Smooth muscle cell (in vitro differentiated cells): Measurements from ENCODE around the gene RPH3AL. TPM values are rescaled to one million over a fixed set of nuclear protein-coding genes. Genes with fewer than 3 reads are reported as not detected.

Experiments
- DNase-seq: peaks from one replicate; lab custom pipeline; 2025; ENCODE audit not compliant: unreplicated experiment; lab: John Stamatoyannopoulos, UW
- H2AFZ ChIP-seq: fragments of 200-600 bp; sonication (generic); 2 replicates; pipeline ENCODE4 v1.6.0; 2016; ENCODE audit warnings: antibody characterized with exemption, low read depth, mild to moderate bottlenecking
- H3F3A ChIP-seq: fragments of 200-600 bp; sonication (generic); 2 replicates; pipeline ENCODE4 v1.6.0; 2017; ENCODE audit warnings: antibody characterized with exemption, low read depth
- H3K27ac ChIP-seq: fragments of 200-600 bp; sonication (generic); 2 replicates; pipeline ENCODE4 v1.5.1; 2016; ENCODE audit warnings: low read depth, mild to moderate bottlenecking
- H3K27me3 ChIP-seq: fragments of 200-600 bp; sonication (generic); 2 replicates; pipeline ENCODE4 v1.6.1; 2016; ENCODE audit warnings: low read depth, mild to moderate bottlenecking
- H3K36me3 ChIP-seq: fragments of 200-600 bp; sonication (generic); 2 replicates; pipeline ENCODE4 v1.5.1; 2016; ENCODE audit warnings: low read depth
- H3K4me1 ChIP-seq: fragments of 200-600 bp; sonication (generic); 2 replicates; pipeline ENCODE4 v1.5.1; 2016; ENCODE audit warnings: low read depth
- H3K4me2 ChIP-seq: fragments of 200-600 bp; sonication (generic); 2 replicates; pipeline ENCODE4 v1.6.0; 2016; ENCODE audit warnings: mild to moderate bottlenecking
- H3K4me3 ChIP-seq: fragments of 200-600 bp; sonication (generic); 2 replicates; pipeline ENCODE4 v1.5.1; 2016; ENCODE audit warnings: mild to moderate bottlenecking
- H3K79me2 ChIP-seq: fragments of 200-600 bp; sonication (generic); 2 replicates; pipeline ENCODE4 v1.6.0; 2016; ENCODE audit warnings: low read depth, mild to moderate bottlenecking
- H3K9ac ChIP-seq: fragments of 200-600 bp; sonication (generic); 2 replicates; pipeline ENCODE4 v1.6.0; 2016; ENCODE audit warnings: low read depth
- H3K9me3 ChIP-seq: fragments of 200-600 bp; sonication (generic); replicated peaks from 2 replicates; pipeline ENCODE4 v1.5.1; 2016; ENCODE audit warnings: low read depth
- H4K20me1 ChIP-seq: fragments of 200-600 bp; sonication (generic); 2 replicates; pipeline ENCODE4 v1.6.0; 2016; ENCODE audit warnings: low read depth
- CTCF ChIP-seq: fragments of 200-600 bp; sonication (generic); IDR thresholded peaks from 2 replicates; pipeline ENCODE4 v1.5.1; 2017; ENCODE audit warnings: borderline replicate concordance, mild to moderate bottlenecking, antibody characterized with exemption; ENCODE audit not compliant: insufficient read depth, poor library complexity, severe bottlenecking
- WGBS: methylation state at CpG from one replicate; pipeline ENCODE4 v1.1.7; 2016; ENCODE audit warnings: low lambda C conversion rate; 5-methylcytosine and 5-hydroxymethylcytosine counted together
- polyA plus RNA-seq: library from polyadenylated mRNA; unstranded; fragments of >200 nt; fragmentation: Nextera tagmentation; extraction: Ambion mirVana; gene quantifications from 2 replicates; pipeline ENCODE4 v1.2.1, GENCODE V29; 2016
- total RNA-seq: library from RNA; depleted of rRNA; stranded (reverse); fragments of >200 nt; gene quantifications from 2 replicates; pipeline ENCODE4 v1.2.3, GENCODE V29; 2014

The RPH3AL gene
- total and polyA plus RNA-seq, 2 experiments from 2014 or later: 1.8 to 3.3 TPM

GRCh38 chr17:283911-284675 lies 68.5 kb downstream of the RPH3AL start:
- no peak overlapping the region for H3K9ac ChIP-seq
- H3K9me3 ChIP-seq: no peaks in the 10 kb centered on the region
- TF ChIP-seq CTCF: no peak
- DNase-seq: no peak
- no peak overlapping the region for H3K27ac ChIP-seq
- H2AFZ ChIP-seq: no peak overlapping the region
- WGBS: 89% methylated on average over 24 of the region's 25 CpGs
- H3K36me3 ChIP-seq: no peaks in the 10 kb centered on the region
- peaks cover under 1% of the 10 kb centered on the region for H3K4me1 ChIP-seq
- H3K4me2 ChIP-seq: no peak overlapping the region
- no peaks in the 10 kb centered on the region for H4K20me1 ChIP-seq
- no peak overlapping the region for H3K4me3 ChIP-seq
- no peaks in the 10 kb centered on the region for H3F3A ChIP-seq
- H3K79me2 ChIP-seq: no peaks in the 10 kb centered on the region
- H3K27me3 ChIP-seq: no peaks in the 10 kb centered on the region

GRCh38 chr17:282912-283882 lies 69.4 kb downstream of the RPH3AL start:
- H3F3A ChIP-seq: no peaks in the 10 kb centered on the region
- no peaks in the 10 kb centered on the region for H3K9me3 ChIP-seq
- DNase-seq: no peak
- no peak overlapping the region for H3K27ac ChIP-seq
- TF ChIP-seq CTCF: no peak
- no peak overlapping the region for H3K4me2 ChIP-seq
- H3K4me1 ChIP-seq: peaks cover 4% of the 10 kb centered on the region
- no peak overlapping the region for H3K4me3 ChIP-seq
- H4K20me1 ChIP-seq: no peaks in the 10 kb centered on the region
- no peaks in the 10 kb centered on the region for H3K36me3 ChIP-seq
- H2AFZ ChIP-seq: no peak overlapping the region
- H3K27me3 ChIP-seq: no peaks in the 10 kb centered on the region
- 89% methylated on average over 28 of the region's 28 CpGs for WGBS
- H3K79me2 ChIP-seq: no peaks in the 10 kb centered on the region
- no peak overlapping the region for H3K9ac ChIP-seq

GRCh38 chr17:282000-282911 lies 70.4 kb downstream of the RPH3AL start:
- no peak for TF ChIP-seq CTCF
- Histone ChIP-seq H3K27me3 (no peaks in the 10 kb centered on the region), H3K4me1 (peaks cover 4% of the 10 kb centered on the region), H3K79me2 (no peaks in the 10 kb centered on the region), H4K20me1 (no peaks in the 10 kb centered on the region), H3K4me3 (no peak overlapping the region), H3F3A (no peaks in the 10 kb centered on the region), H2AFZ (no peak overlapping the region), H3K9me3 (no peaks in the 10 kb centered on the region), H3K36me3 (no peaks in the 10 kb centered on the region), H3K27ac (no peak overlapping the region), H3K9ac (no peak overlapping the region), H3K4me2 (no peak overlapping the region)
- WGBS: 88% methylated on average over 32 of the region's 32 CpGs
- DNase-seq: no peak
